Spleen (tissue), 11 donors: ENCODE measurements around the gene LRRC40. TPM values are rescaled to one million over a fixed set of nuclear protein-coding genes. Genes with fewer than 3 reads are reported as not detected.
"Not testable (repeated sequence)": the region's sequence is repeated elsewhere in the genome, so short reads cannot be mapped to it uniquely, and the experiment has no call there.

Experiments used
- DNase-seq: peaks from one replicate; pipeline ENCODE4 v3.0.0-alpha.2; 2020
- H3K27ac ChIP-seq, 8 donors: fragments of 200-600 bp; sonication (generic) in 7 of 8; 1 replicate in 4 of 8; 2 replicates in 4 of 8; pipeline versions ENCODE4 v1.5.0 to v1.8.0; 2016 to 2021; ENCODE audit warnings: inconsistent platforms in 4 of 8, mild to moderate bottlenecking in 4 of 8, moderate library complexity in 1 of 8
- H3K27me3 ChIP-seq, 7 donors: fragments of 200-600 bp; sonication (generic) in 6 of 7; replicated peaks in 1 of 7; 1 replicate in 4 of 7; 2 replicates in 3 of 7; pipeline versions ENCODE4 v1.5.0 to v1.8.0; 2016 to 2021; ENCODE audit warnings: inconsistent platforms in 3 of 7, mild to moderate bottlenecking in 1 of 7
- H3K36me3 ChIP-seq, 6 donors: fragments of 200-600 bp; sonication (generic) in 5 of 6; 1 replicate in 4 of 6; 2 replicates in 2 of 6; pipeline versions ENCODE4 v1.5.0 to v1.8.0; 2016 to 2021; ENCODE audit warnings: inconsistent platforms in 2 of 6
- H3K4me1 ChIP-seq, 6 donors: fragments of 200-600 bp; sonication (generic) in 5 of 6; 1 replicate in 3 of 6; 2 replicates in 3 of 6; pipeline versions ENCODE4 v1.5.0 to v1.8.0; 2016 to 2021; ENCODE audit warnings: inconsistent platforms in 3 of 6
- H3K4me3 ChIP-seq, 8 donors: fragments of 200-600 bp; sonication (generic) in 7 of 8; 1 replicate in 4 of 8; 2 replicates in 4 of 8; pipeline versions ENCODE4 v1.5.0 to v1.8.0; 2016 to 2021; ENCODE audit warnings: inconsistent platforms in 4 of 8, mild to moderate bottlenecking in 4 of 8, moderate library complexity in 2 of 8
- H3K9me3 ChIP-seq, 8 donors: fragments of 200-600 bp; sonication (generic) in 7 of 8; 1 replicate in 4 of 8; 2 replicates in 4 of 8; pipeline versions ENCODE4 v1.5.0 to v1.8.0; 2016 to 2021; ENCODE audit warnings: inconsistent platforms in 4 of 8
- POLR2A ChIP-seq, 3 donors: fragments of 450-650 bp; IDR thresholded peaks; one replicate each; pipeline ENCODE4 v1.5.1; 2017; ENCODE audit warnings: antibody characterized with exemption in 3 of 3, mild to moderate bottlenecking in 1 of 3
- POLR2AphosphoS5 ChIP-seq, 3 donors: sonication (generic); formaldehyde crosslinking; IDR thresholded peaks; one replicate each; pipeline ENCODE4 v1.5.1; 2017; ENCODE audit warnings: antibody characterized with exemption in 3 of 3
- WGBS, 5 donors: extraction: QIAGEN DNeasy Blood & Tissue Kit in 3 of 5; methylation state at CpG; one replicate each; pipeline versions ENCODE4 v1.1.5 to v1.1.7; 2013 to 2018; 5-methylcytosine and 5-hydroxymethylcytosine counted together
- intact Hi-C: fragments of 100-400 bp; cut with DNase I; formaldehyde crosslinking; loops from one replicate; pipeline ENCODE4 v1.15.0; 2023; ENCODE audit warnings: low total_unique reads
- polyA plus RNA-seq, 3 donors: library from polyadenylated mRNA; stranded (reverse); fragments of 200-250 nt; gene quantifications; one replicate each; pipeline ENCODE4 v1.2.1, GENCODE V29; 2013
- total RNA-seq, 7 donors: library from RNA; depleted of rRNA in 3 of 7; stranded (reverse); fragments of >200 nt in 3 of 7; fragmentation: NEBNext Ultra II Directional in 4 of 7; extraction: Animal tissue kit (Norgen Biotek cat#: 25700) in 4 of 7; gene quantifications; one replicate each; pipeline versions ENCODE4 v1.1.0 to v1.2.1, GENCODE V29; 2016 to 2021
- TF ChIP-seq, protein P1 (sequence below), 11 experiments: fragments of 200-600 bp in 7 of 11; fragments of 450-650 bp in 4 of 11; sonication (generic) in 4 of 11; IDR thresholded peaks in 8 of 11; conservative IDR thresholded peaks in 3 of 11; 1 replicate in 7 of 11; 2 replicates in 4 of 11; pipeline versions ENCODE4 v1.4.0 to v1.8.0; 2016 to 2021; ENCODE audit warnings: antibody characterized with exemption in 11 of 11, inconsistent platforms in 4 of 11, mild to moderate bottlenecking in 1 of 11
- donor health status: healthy with polysubstance abuse.
- donor health status: DM: no; HTN: no; CAD: no; lungs with moderate emphysema.
- donor health status: DM: no; HTN: no; CAD: no.
- donor health status: Bipolar disorder and iron deficiency.
- donor health status: healthy.
- donor health status: DM: no; HTN: no; CAD: no.
- donor health status: DM: yes; HTN: yes; CAD: no.

The LRRC40 gene
- total and polyA plus RNA-seq, 10 donors: 9.0 to 18.4 (median 12.0) TPM

DNA sequence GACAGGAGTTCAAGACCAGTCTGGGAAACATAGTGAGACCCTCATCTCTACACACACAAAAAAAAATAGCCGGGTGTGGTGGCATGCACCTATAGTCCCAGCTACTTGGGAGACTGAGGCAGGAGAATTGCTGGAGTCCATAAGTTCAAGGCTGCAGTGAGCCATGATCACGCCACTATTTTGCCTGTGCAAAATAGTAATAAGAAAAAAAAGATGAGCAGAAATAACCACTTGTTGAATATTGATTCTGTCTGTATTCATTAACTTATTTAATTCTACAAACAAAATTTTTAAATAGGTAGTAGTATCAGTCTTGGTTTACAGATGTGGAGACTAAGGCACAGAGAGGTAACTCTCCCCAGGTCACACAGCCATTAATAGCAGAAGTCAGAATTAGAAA, 16.9 kb downstream of the LRRC40 start:
- no peaks in the 10 kb centered on the region for H3K27me3 ChIP-seq
- intact Hi-C loops: no loop called here
- H3K36me3 ChIP-seq: peaks cover 0 to 39% (median 20%) of the 10 kb centered on the region in 6 donors
- no peak overlapping the region for H3K4me3 ChIP-seq
- H3K27ac ChIP-seq: no peak overlapping the region
- no peak for DNase-seq
- H3K9me3 ChIP-seq: peaks cover 0 to 5% (median 5%) of the 10 kb centered on the region in 8 donors
- WGBS, 5 donors: 94 to 100% (median 97%) methylated on average over 2 of the region's 2 CpGs
- TF ChIP-seq POLR2AphosphoS5 (IDR thresholded peaks at IDR 0.05) (no peak), POLR2A (IDR thresholded peaks at IDR 0.05) (no peak)
- TF ChIP-seq, protein P1, sequence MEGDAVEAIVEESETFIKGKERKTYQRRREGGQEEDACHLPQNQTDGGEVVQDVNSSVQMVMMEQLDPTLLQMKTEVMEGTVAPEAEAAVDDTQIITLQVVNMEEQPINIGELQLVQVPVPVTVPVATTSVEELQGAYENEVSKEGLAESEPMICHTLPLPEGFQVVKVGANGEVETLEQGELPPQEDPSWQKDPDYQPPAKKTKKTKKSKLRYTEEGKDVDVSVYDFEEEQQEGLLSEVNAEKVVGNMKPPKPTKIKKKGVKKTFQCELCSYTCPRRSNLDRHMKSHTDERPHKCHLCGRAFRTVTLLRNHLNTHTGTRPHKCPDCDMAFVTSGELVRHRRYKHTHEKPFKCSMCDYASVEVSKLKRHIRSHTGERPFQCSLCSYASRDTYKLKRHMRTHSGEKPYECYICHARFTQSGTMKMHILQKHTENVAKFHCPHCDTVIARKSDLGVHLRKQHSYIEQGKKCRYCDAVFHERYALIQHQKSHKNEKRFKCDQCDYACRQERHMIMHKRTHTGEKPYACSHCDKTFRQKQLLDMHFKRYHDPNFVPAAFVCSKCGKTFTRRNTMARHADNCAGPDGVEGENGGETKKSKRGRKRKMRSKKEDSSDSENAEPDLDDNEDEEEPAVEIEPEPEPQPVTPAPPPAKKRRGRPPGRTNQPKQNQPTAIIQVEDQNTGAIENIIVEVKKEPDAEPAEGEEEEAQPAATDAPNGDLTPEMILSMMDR (IDR thresholded peaks at IDR 0.05 in 8 of 11, conservative IDR thresholded peaks at IDR 0.05 in 3 of 11): no peak
- H3K4me1 ChIP-seq: peaks cover 0 to 2% (median 0%) of the 10 kb centered on the region in 6 donors

DNA sequence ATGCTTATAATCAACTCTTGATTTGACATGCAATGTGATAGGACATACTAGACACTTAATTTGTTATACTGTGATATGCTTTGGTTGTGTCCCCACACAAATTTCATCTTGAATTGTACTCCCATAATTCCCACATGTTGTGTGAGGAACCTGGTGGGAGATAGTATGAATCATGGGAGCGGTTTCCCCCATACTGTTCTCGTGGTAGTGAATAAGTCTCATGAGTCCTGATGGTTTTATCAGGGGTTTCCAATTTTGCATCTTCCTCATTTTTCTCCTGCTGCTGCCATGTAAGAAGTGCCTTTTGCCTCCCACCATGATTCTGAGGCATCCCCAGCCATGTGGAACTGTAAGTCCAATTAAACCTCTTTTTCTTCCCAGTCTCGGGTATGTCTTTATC, 20.2 kb downstream of the LRRC40 start:
- H3K36me3 ChIP-seq: peaks cover 0 to 67% (median 32%) of the 10 kb centered on the region in 6 donors
- intact Hi-C loops, H3K4me3 ChIP-seq, H3K27ac ChIP-seq, H3K4me1 ChIP-seq, H3K27me3 ChIP-seq, DNase-seq, H3K9me3 ChIP-seq: not testable (repeated sequence)
- WGBS, 5 donors: 94 to 100% (median 96%) methylated on average over 3 of the region's 3 CpGs

DNA sequence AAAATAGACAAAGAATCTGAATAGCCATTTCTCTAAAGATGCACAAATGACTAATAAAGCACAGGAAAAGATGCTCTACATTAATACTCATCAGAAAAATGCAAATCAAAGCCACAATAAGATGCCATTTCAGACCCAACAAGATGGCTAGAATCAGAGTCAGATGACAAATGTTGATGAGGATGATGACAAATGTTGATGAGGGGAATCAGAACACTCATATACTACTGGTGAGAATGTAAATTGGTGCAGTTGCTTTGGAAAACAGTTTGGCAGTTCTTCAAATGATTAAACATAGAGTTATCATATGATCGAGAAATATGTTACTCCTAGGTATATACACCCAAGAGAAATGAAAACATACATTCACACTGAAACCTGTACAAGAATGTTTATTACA, 33.9 kb downstream of the LRRC40 start:
- peaks cover 0 to 70% (median 15%) of the 10 kb centered on the region in 6 donors for H3K36me3 ChIP-seq
- no peak overlapping the region for H3K4me3 ChIP-seq
- no peak overlapping the region for H3K27ac ChIP-seq
- intact Hi-C loops: no loop called here
- WGBS, 5 donors: 91 to 98% (median 95%) methylated on average over 1 of the region's 1 CpG
- H3K9me3 ChIP-seq: no peaks in the 10 kb centered on the region
- no peaks in the 10 kb centered on the region for H3K4me1 ChIP-seq
- TF ChIP-seq, protein P1 (IDR thresholded peaks at IDR 0.05 in 8 of 11, conservative IDR thresholded peaks at IDR 0.05 in 3 of 11): no peak
- TF ChIP-seq POLR2AphosphoS5 (IDR thresholded peaks at IDR 0.05) (no peak), POLR2A (IDR thresholded peaks at IDR 0.05) (no peak)
- DNase-seq: no peak
- H3K27me3 ChIP-seq: no peaks in the 10 kb centered on the region

DNA sequence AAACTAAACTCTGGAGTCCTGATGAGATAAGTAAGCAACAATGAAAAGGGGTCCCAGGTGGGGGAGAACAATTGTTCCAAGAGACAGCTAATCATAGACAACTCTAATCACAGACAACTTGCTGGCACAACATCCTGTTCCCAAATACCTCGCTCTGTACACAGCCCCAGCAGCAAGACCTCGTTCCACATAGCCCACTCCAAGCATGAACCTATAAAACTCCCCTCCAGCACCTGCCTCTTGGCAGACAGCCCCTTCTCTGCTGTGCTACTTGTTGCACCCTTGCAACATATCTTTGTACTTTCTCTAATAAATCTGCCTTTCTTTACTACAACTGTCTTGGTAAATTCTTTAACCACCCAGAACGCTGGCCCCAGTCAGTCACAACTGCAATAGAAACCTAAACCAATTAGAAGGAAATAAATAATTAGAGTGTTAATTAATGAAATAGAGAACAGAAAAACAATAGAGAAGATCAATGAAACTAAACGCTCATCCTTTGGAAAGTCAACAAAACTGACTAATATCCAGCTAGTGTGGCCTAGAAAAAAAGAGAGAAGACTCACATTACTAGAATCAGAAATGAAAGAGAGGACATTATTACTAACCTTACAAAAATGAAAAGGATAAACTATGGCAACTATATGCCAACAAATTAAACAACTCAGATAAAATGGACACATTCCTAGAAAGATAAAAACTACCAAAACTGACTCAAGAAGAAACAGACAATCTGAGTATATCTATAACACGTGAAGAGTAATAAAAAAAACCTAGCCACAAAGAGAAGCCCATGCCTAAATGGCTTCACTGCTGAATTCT, 36.1 kb downstream of the LRRC40 start:
- Histone ChIP-seq H3K27me3 (no peaks in the 10 kb centered on the region), H3K4me1 (no peaks in the 10 kb centered on the region), H3K27ac (no peak overlapping the region), H3K36me3 (peaks cover 0 to 62% (median 9%) of the 10 kb centered on the region in 6 donors), H3K4me3 (no peak overlapping the region), H3K9me3 (no peaks in the 10 kb centered on the region)
- intact Hi-C loops: no loop called here
- 83 to 93% (median 85%) methylated on average over 5 of the region's 5 CpGs for WGBS, 5 donors
- TF ChIP-seq POLR2AphosphoS5 (IDR thresholded peaks at IDR 0.05) (no peak), POLR2A (IDR thresholded peaks at IDR 0.05) (no peak)
- TF ChIP-seq, protein P1 (IDR thresholded peaks at IDR 0.05 in 8 of 11, conservative IDR thresholded peaks at IDR 0.05 in 3 of 11): no peak
- DNase-seq: no peak
